HepG2 (cell line): ENCODE data around the gene ANAPC2. TPM values are rescaled to one million over a fixed set of nuclear protein-coding genes. Genes with fewer than 3 reads are reported as not detected.
"Not testable (repeated sequence)": the region's sequence is repeated elsewhere in the genome, so short reads cannot be mapped to it uniquely, and the experiment has no call there.

Experiments
- ATAC-seq: fragments of 200-7000 bp; cut with Tn5 transposase; 3 replicates; pipeline ENCODE4 v1.9.1; 2020; ENCODE audit warnings: mild to moderate bottlenecking, moderate library complexity
- BruUV-seq: library from RNA; stranded (reverse); fragments of 400-500 nt; replicated peaks from 2 replicates; lab custom pipeline; 2021; lab: Mats Ljungman, UMichigan
- CTCF ChIA-PET: fragments of 300-600 bp; formaldehyde crosslinking; extraction: SDS; loops from one replicate; lab custom pipeline; 2021; ENCODE audit warnings: low total read pairs, inconsistent platforms, low intra/inter-chr PET ratio; lab: Yijun Ruan, JAX
- POLR2A ChIA-PET: fragments of 350-600 bp; sonication (Branson Sonifier 250); formaldehyde crosslinking; loops from one replicate; lab custom pipeline; 2020; ENCODE audit warnings: antibody characterized with exemption, inconsistent platforms; lab: Yijun Ruan, JAX
- DNase-seq: peaks from one replicate; pipeline ENCODE4 v3.0.0-alpha.2; 2015; ENCODE audit warnings: low spot score
- FAIRE-seq: peaks from 3 replicates; lab custom pipeline; 2011; peaks lifted over from hg19 to GRCh38; lab: Jason Lieb, UNC
- H2AFZ ChIP-seq: one replicate; pipeline ENCODE4 v1.6.1; 2011; ENCODE audit warnings: low read length, inconsistent platforms
- H3K27ac ChIP-seq: fragments of 300-600 bp; 3 replicates; pipeline ENCODE4 v1.8.0; 2011; ENCODE audit warnings: mixed run types, mild to moderate bottlenecking, mixed read lengths, low read length, inconsistent platforms; ENCODE audit not compliant: insufficient read depth; ENCODE audit errors: extremely low read length
- H3K27me3 ChIP-seq, 2 experiments: fragments of 200-600 bp in 1 of 2; 2 replicates in 1 of 2; 3 replicates in 1 of 2; pipeline versions ENCODE4 v1.6.0 to v1.8.0; 2011; ENCODE audit warnings: low read length in 2 of 2, mild to moderate bottlenecking in 2 of 2, moderate library complexity in 2 of 2, inconsistent platforms in 1 of 2; ENCODE audit not compliant: insufficient read depth in 2 of 2, control insufficient read depth in 1 of 2
- H3K36me3 ChIP-seq, 2 experiments: fragments of 200-600 bp in 1 of 2; replicated peaks in 1 of 2; 2 replicates in 1 of 2; 3 replicates in 1 of 2; pipeline versions ENCODE4 v1.5.1 to v1.8.0; 2011; ENCODE audit warnings: low read length in 2 of 2, inconsistent platforms in 1 of 2; ENCODE audit not compliant: insufficient read depth in 2 of 2, control insufficient read depth in 1 of 2
- H3K4me1 ChIP-seq: 2 replicates; pipeline ENCODE4 v1.5.1; 2012; ENCODE audit warnings: low read length, inconsistent platforms; ENCODE audit not compliant: insufficient read depth
- H3K4me2 ChIP-seq: 2 replicates; pipeline ENCODE4 v1.6.0; 2011; ENCODE audit warnings: low read depth, low read length, inconsistent platforms
- H3K4me3 ChIP-seq, 3 experiments: fragments of 200-600 bp in 1 of 3; sonication (generic), shearing (Covaris generic) in 1 of 3; replicated peaks in 1 of 3; 2 replicates each; pipeline ENCODE4 v1.5.1; 2011 to 2016; ENCODE audit warnings: low read length in 3 of 3, inconsistent platforms in 2 of 3, low read depth in 2 of 3, mild to moderate bottlenecking in 2 of 3, control low read depth in 1 of 3, mixed read lengths in 1 of 3; ENCODE audit not compliant: insufficient read depth in 1 of 3
- H3K79me2 ChIP-seq: one replicate; pipeline ENCODE4 v1.6.1; 2011; ENCODE audit warnings: low read length, inconsistent platforms; ENCODE audit not compliant: insufficient read depth
- H3K9ac ChIP-seq: 2 replicates; pipeline ENCODE4 v1.6.0; 2011; ENCODE audit warnings: mild to moderate bottlenecking, low read depth, low read length, inconsistent platforms; ENCODE audit not compliant: insufficient read depth
- H3K9me3 ChIP-seq: 2 replicates; pipeline ENCODE4 v1.5.1; 2012; ENCODE audit warnings: mild to moderate bottlenecking, low read length
- H4K20me1 ChIP-seq: 2 replicates; pipeline ENCODE4 v1.6.0; 2011; ENCODE audit warnings: inconsistent platforms, mild to moderate bottlenecking, low read length, moderate library complexity; ENCODE audit not compliant: insufficient read depth
- EZH2 ChIP-seq: conservative IDR thresholded peaks from 2 replicates; pipeline ENCODE4 v1.6.1; 2012; ENCODE audit warnings: mild to moderate bottlenecking, low read depth, low read length, moderate library complexity
- RFX5 ChIP-seq: IDR thresholded peaks from 2 replicates; pipeline ENCODE4 v1.6.1; 2011; ENCODE audit warnings: low read depth, low read length, improper control_type of control experiment
- RFXAP ChIP-seq: sonication (generic); formaldehyde crosslinking; IDR thresholded peaks from 2 replicates; pipeline ENCODE4 v1.4.0; 2020; ENCODE audit warnings: missing genetic modification reagents, borderline replicate concordance
- ZKSCAN5 ChIP-seq: sonication (generic); formaldehyde crosslinking; IDR thresholded peaks from 2 replicates; pipeline ENCODE4 v1.5.1; 2020; ENCODE audit warnings: mild to moderate bottlenecking, missing genetic modification reagents
- WGBS: methylation state at CpG from one replicate; pipeline ENCODE4 v1.1.6; 2017; ENCODE audit warnings: low lambda C conversion rate; 5-methylcytosine and 5-hydroxymethylcytosine counted together
- in situ Hi-C: cut with HindIII; loops from 2 replicates; pipeline ENCODE4 v1.10.0; 2017; ENCODE audit warnings: low pct_unique_long_range_greater_than_20kb; ENCODE audit not compliant: extremely low pct_ligation_motif_present
- intact Hi-C: fragments of 100-400 bp; cut with micrococcal nuclease; formaldehyde crosslinking; loops from one replicate; pipeline ENCODE4 v1.10.0; 2022; ENCODE audit not compliant: unreplicated experiment
- polyA plus RNA-seq, 8 experiments: library from polyadenylated mRNA; depleted of rRNA in 3 of 8; stranded (reverse) in 7 of 8; unstranded in 1 of 8; fragments of >200 nt; fragmentation: Illumina TruSeq in 4 of 8; extraction: Trizol in 4 of 8; gene quantifications; 2 replicates each; pipeline versions ENCODE4 v1.2.1 to v1.2.3, GENCODE V29; 2011 to 2016; ENCODE audit warnings: low read depth in 4 of 8, missing spikeins in 1 of 8, mixed read lengths in 1 of 8; ENCODE audit not compliant: insufficient read depth in 1 of 8
- total RNA-seq, 5 experiments: library from RNA; depleted of rRNA; stranded (reverse); fragments of >200 nt; fragmentation: Illumina TruSeq; extraction: Trizol; gene quantifications; 2 replicates each; pipeline ENCODE4 v1.2.3, GENCODE V29; 2016; ENCODE audit warnings: low read depth in 1 of 5

The ANAPC2 gene
- total and polyA plus RNA-seq, 2 of the 13 experiments (the other 11 are each of a cell fraction or from before 2014, with no cell fraction given) = 12.3 to 15.4 TPM

- BruUV-seq = no TSS peak
- POLR2A ChIA-PET = interaction anchor here (1.7 kb wide), 1 partner anchor 14 kb away, joined by 8 read pairs; no protein-coding TSS in a partner anchor
- H2AFZ ChIP-seq = no peak overlapping the region
- H3K9ac ChIP-seq = no peak overlapping the region
- no peaks in the 10 kb centered on the region for H3K79me2 ChIP-seq
- DNase-seq = no peak
- H3K4me1 ChIP-seq = no peaks in the 10 kb centered on the region
- no peak overlapping the region for H3K4me2 ChIP-seq
- CTCF ChIA-PET = no interaction called here
- TF ChIP-seq RFXAP (CRISPR knock-in tag) (no peak), RFX5 (no peak), ZKSCAN5 (CRISPR knock-in tag) (no peak), EZH2 (0 out of 2 replicates have a peak, but pooled peaks have one; percentile 62)
- WGBS = 9% methylated on average over 12 of the region's 27 CpGs
- in situ Hi-C loops (no loop called here), intact Hi-C loops (no loop called here)
- H3K27ac ChIP-seq = no peak overlapping the region
- H3K36me3 ChIP-seq = no peaks in the 10 kb centered on the region
- ATAC-seq = peak; percentile 17; the same call in 2 of the 3 replicates
- no peak overlapping the region for H3K4me3 ChIP-seq
- FAIRE-seq = no peak
- H4K20me1 ChIP-seq = no peaks in the 10 kb centered on the region
- H3K9me3 ChIP-seq = no peaks in the 10 kb centered on the region
- H3K27me3 ChIP-seq = peaks cover 24 to 52% of the 10 kb centered on the region in 2 experiments
These were observed 52.0 kb downstream of the ANAPC2 start for GRCh38 chr9:137136261-137136880.

GRCh38 chr9:137135154-137135553, 53.2 kb downstream of the ANAPC2 start:
- CTCF ChIA-PET, H3K4me3 ChIP-seq, ATAC-seq, POLR2A ChIA-PET, H3K4me1 ChIP-seq, H3K36me3 ChIP-seq, H3K9ac ChIP-seq, H3K9me3 ChIP-seq, H3K79me2 ChIP-seq, intact Hi-C loops, DNase-seq, H3K4me2 ChIP-seq, H3K27ac ChIP-seq, H4K20me1 ChIP-seq, FAIRE-seq, in situ Hi-C loops, H2AFZ ChIP-seq, BruUV-seq: not testable (repeated sequence)
- 25% methylated on average over 9 of the region's 9 CpGs for WGBS
- H3K27me3 ChIP-seq = peaks cover 13 to 40% of the 10 kb centered on the region in 2 experiments
